MCF 10A (cell line): ENCODE results near the gene PIK3CB. TPM values are rescaled to one million over a fixed set of nuclear protein-coding genes. Genes with fewer than 3 reads are reported as not detected.
"Not testable (repeated sequence)": the region's sequence is repeated elsewhere in the genome, so short reads cannot be mapped to it uniquely, and the experiment has no call there.

ENCODE experiments used
- BruUV-seq: library from RNA; stranded (reverse); fragments of 400-500 nt; replicated peaks from 2 replicates; lab custom pipeline; 2021; lab: Mats Ljungman, UMichigan
- CTCF ChIA-PET: fragments of 300-600 bp; sonication (Branson Sonifier 250); formaldehyde crosslinking; extraction: SDS; loops from one replicate; lab custom pipeline; 2021; ENCODE audit warnings: antibody characterized with exemption, inconsistent platforms; lab: Yijun Ruan, JAX
- POLR2A ChIA-PET: fragments of 300-600, 350-650 bp; sonication (Branson Sonifier 250); formaldehyde crosslinking; extraction: SDS; loops from one replicate; lab custom pipeline; 2020; ENCODE audit warnings: antibody characterized with exemption, inconsistent platforms; lab: Yijun Ruan, JAX
- DNase-seq: peaks from one replicate; pipeline ENCODE4 v3.0.0-alpha.2; 2018; ENCODE audit not compliant: unreplicated experiment
- H3K27ac Mint-ChIP-seq: one replicate; pipeline ENCODE4 v1.8.0; 2022; ENCODE audit warnings: mild to moderate bottlenecking, low read depth, mixed read lengths; ENCODE audit not compliant: unreplicated experiment
- H3K27me3 Mint-ChIP-seq: one replicate; pipeline ENCODE4 v1.8.0; 2022; ENCODE audit warnings: mixed read lengths; ENCODE audit not compliant: insufficient read depth, unreplicated experiment
- H3K36me3 Mint-ChIP-seq: one replicate; pipeline ENCODE4 v1.8.0; 2022; ENCODE audit warnings: mild to moderate bottlenecking, moderate library complexity, mixed read lengths; ENCODE audit not compliant: insufficient read depth, unreplicated experiment
- H3K4me1 Mint-ChIP-seq: one replicate; pipeline ENCODE4 v1.8.0; 2022; ENCODE audit warnings: mixed read lengths; ENCODE audit not compliant: insufficient read depth, unreplicated experiment
- H3K4me3 Mint-ChIP-seq: one replicate; pipeline ENCODE4 v1.8.0; 2022; ENCODE audit warnings: mild to moderate bottlenecking, moderate library complexity, mixed read lengths; ENCODE audit not compliant: unreplicated experiment
- H3K9me3 Mint-ChIP-seq: one replicate; pipeline ENCODE4 v1.8.0; 2022; ENCODE audit warnings: mixed read lengths; ENCODE audit not compliant: unreplicated experiment
- CTCF ChIP-seq: fragments of 200-600 bp; IDR thresholded peaks from one replicate; pipeline ENCODE4 v1.8.0; 2022; ENCODE audit warnings: antibody characterized with exemption, mild to moderate bottlenecking; ENCODE audit not compliant: unreplicated experiment
- intact Hi-C: fragments of 100-400 bp; cut with micrococcal nuclease; formaldehyde crosslinking; loops from 2 replicates; pipeline ENCODE4 v1.14.1; 2022
- total RNA-seq: library from RNA; stranded (reverse); gene quantifications from 2 replicates; pipeline ENCODE4 v1.2.3, GENCODE V29; 2022

Gene PIK3CB
- total RNA-seq, 1 experiment from 2014 or later, result 21.1 TPM

- intact Hi-C loops, result no loop called here
- DNase-seq, result no peak
- CTCF ChIA-PET, result interaction anchor here (0.7 to 1.1 kb wide), 2 partner anchors 62 to 265 kb away, joined by 3 read pairs; no protein-coding TSS in a partner anchor
- no TSS peak for BruUV-seq
- Mint-ChIP-seq H3K27me3 (no peaks in the 10 kb centered on the region), H3K4me3 (no peak overlapping the region), H3K27ac (no peak overlapping the region), H3K36me3 (peaks cover 27% of the 10 kb centered on the region), H3K9me3 (no peaks in the 10 kb centered on the region), H3K4me1 (no peaks in the 10 kb centered on the region)
- TF ChIP-seq CTCF, result no peak
- POLR2A ChIA-PET, result interaction anchor here (0.7 kb wide), 1 partner anchor 104 kb away, joined by 3 read pairs; no protein-coding TSS in a partner anchor
Measured at GRCh38 chr3:138682648-138683047, 152.1 kb downstream of the PIK3CB start.

- no peaks in the 10 kb centered on the region for H3K9me3 Mint-ChIP-seq
- H3K36me3 Mint-ChIP-seq, result peaks cover 24% of the 10 kb centered on the region
- no peak overlapping the region for H3K27ac Mint-ChIP-seq
- POLR2A ChIA-PET, result no interaction called here
- no peak for TF ChIP-seq CTCF
- no peaks in the 10 kb centered on the region for H3K27me3 Mint-ChIP-seq
- CTCF ChIA-PET, result no interaction called here
- no TSS peak for BruUV-seq
- intact Hi-C loops, result no loop called here
- no peak for DNase-seq
- H3K4me3 Mint-ChIP-seq, result no peak overlapping the region
- H3K4me1 Mint-ChIP-seq, result no peaks in the 10 kb centered on the region
Measured at GRCh38 chr3:138681463-138682220, 153.1 kb downstream of the PIK3CB start.

- POLR2A ChIA-PET, DNase-seq, BruUV-seq, H3K27ac Mint-ChIP-seq, H3K4me1 Mint-ChIP-seq, H3K27me3 Mint-ChIP-seq, CTCF ChIA-PET, H3K9me3 Mint-ChIP-seq, H3K4me3 Mint-ChIP-seq, intact Hi-C loops: not testable (repeated sequence)
- peaks cover 28% of the 10 kb centered on the region for H3K36me3 Mint-ChIP-seq
Measured at GRCh38 chr3:138680974-138681373, 153.8 kb downstream of the PIK3CB start.

GRCh38 chr3:138678874-138679392, 155.8 kb downstream of the PIK3CB start:
- Mint-ChIP-seq H3K4me1 (no peaks in the 10 kb centered on the region), H3K27ac (no peak overlapping the region), H3K9me3 (peaks cover 11% of the 10 kb centered on the region), H3K36me3 (peaks cover 43% of the 10 kb centered on the region), H3K4me3 (no peak overlapping the region), H3K27me3 (no peaks in the 10 kb centered on the region)
- no peak for TF ChIP-seq CTCF
- DNase-seq, result no peak
- BruUV-seq, result no TSS peak
- CTCF ChIA-PET, result interaction anchor here (0.5 to 1.8 kb wide), 8 partner anchors 84 to 262 kb away, joined by 3 to 12 read pairs (median 3); no protein-coding TSS in a partner anchor
- POLR2A ChIA-PET, result interaction anchor here (0.7 to 1.4 kb wide), 4 partner anchors 9 to 12 kb away, joined by 3 to 4 read pairs (median 3); no protein-coding TSS in a partner anchor
- intact Hi-C loops, result no loop called here
